GM20000 (cell line): ENCODE results near the gene MYOCOS.

ENCODE experiments used
- DNase-seq: peaks from one replicate; pipeline ENCODE4 v3.0.0; 2012; ENCODE audit warnings: low spot score
- TF ChIP-seq, protein P1 (sequence below): IDR thresholded peaks from 2 replicates; pipeline ENCODE4 v1.5.1; 2012; ENCODE audit warnings: mild to moderate bottlenecking, control low read depth; ENCODE audit errors: extremely low read depth, missing control alignments

The MYOCOS gene

DNA sequence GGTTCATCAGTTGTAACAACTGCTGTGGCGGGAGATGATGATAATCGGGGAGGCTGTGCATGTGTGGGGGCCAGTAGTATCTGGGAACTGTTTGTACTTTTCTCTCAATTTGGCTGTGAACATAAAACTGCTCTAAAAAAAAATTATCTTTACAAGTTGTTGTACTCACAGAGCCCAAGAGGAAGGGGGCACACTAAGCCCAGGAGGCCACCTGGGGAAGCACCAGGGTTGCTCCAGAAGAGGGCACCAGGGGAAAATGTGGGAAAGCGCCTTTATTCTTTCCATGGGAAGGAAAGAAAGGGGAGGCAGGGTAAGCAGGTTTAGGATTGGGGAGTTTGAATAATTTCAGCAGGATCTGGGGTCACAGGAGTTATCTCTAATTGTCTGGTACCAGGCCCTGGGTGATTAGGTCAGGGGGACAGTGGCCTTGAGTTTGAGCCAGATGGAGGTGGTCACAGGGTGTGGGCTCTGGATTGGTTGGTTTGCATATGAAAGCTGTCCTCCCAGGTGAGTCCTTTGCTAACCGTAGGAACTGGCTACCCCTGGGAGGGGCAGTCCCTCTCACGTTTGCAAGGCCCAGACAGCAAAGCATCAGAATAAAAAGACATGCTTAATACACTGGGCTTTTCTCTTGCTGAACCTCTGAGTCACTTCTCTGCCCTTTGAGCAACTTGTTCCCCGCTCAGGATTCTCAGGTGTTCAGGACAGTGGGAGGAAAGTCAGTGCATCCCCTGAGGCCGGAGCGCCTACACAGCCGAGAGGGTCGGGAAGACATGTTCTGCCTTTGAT, 19.2 kb downstream of the MYOCOS start:
- DNase-seq, result no peak

DNA sequence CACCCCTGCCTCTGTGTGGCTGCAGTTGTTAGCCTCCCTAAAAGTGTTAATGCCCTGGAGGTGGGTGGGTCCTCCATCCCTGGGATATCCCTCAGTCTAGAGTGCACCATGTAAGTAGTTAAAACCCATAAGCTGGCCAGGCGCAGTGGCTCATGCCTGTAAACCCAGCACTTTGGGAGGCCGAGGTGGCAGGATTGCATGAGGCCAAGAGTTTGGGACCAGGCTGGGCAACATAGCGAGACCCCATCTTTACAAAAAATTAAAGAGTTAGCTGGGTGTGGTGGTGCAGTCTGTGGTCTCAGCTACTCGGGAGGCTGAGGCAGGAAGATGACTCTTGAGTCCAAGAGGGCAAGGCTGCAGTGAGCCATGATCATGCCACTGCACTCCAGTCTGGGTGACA, 20.2 kb downstream of the MYOCOS start:
- no peak for DNase-seq
- TF ChIP-seq, protein P1, sequence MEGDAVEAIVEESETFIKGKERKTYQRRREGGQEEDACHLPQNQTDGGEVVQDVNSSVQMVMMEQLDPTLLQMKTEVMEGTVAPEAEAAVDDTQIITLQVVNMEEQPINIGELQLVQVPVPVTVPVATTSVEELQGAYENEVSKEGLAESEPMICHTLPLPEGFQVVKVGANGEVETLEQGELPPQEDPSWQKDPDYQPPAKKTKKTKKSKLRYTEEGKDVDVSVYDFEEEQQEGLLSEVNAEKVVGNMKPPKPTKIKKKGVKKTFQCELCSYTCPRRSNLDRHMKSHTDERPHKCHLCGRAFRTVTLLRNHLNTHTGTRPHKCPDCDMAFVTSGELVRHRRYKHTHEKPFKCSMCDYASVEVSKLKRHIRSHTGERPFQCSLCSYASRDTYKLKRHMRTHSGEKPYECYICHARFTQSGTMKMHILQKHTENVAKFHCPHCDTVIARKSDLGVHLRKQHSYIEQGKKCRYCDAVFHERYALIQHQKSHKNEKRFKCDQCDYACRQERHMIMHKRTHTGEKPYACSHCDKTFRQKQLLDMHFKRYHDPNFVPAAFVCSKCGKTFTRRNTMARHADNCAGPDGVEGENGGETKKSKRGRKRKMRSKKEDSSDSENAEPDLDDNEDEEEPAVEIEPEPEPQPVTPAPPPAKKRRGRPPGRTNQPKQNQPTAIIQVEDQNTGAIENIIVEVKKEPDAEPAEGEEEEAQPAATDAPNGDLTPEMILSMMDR, result no peak

More for the DNA sequence above, 19.2 kb downstream of the MYOCOS start:
- TF ChIP-seq, protein P1, result no peak

DNA sequence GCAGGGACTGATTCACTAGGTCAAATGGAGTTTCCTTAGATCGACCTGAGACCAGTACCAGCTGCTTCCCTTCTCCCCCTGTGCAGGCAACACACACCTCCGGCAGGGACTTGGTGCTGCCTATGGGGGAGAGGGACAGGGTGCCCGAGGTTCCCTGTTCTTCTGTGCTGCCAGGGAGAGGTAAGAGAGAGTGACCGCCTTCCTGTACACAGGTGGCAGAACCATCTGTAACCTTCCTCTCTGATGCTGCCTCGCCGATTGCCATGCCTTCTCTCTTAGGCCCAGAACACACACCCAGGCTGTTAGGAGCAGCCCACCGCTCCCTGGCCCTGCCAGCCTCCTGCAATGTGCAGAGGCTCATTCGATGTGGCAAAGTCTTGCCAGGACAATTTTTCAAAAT, 21.1 kb downstream of the MYOCOS start:
- TF ChIP-seq, protein P1, result no peak
- no peak for DNase-seq

DNA sequence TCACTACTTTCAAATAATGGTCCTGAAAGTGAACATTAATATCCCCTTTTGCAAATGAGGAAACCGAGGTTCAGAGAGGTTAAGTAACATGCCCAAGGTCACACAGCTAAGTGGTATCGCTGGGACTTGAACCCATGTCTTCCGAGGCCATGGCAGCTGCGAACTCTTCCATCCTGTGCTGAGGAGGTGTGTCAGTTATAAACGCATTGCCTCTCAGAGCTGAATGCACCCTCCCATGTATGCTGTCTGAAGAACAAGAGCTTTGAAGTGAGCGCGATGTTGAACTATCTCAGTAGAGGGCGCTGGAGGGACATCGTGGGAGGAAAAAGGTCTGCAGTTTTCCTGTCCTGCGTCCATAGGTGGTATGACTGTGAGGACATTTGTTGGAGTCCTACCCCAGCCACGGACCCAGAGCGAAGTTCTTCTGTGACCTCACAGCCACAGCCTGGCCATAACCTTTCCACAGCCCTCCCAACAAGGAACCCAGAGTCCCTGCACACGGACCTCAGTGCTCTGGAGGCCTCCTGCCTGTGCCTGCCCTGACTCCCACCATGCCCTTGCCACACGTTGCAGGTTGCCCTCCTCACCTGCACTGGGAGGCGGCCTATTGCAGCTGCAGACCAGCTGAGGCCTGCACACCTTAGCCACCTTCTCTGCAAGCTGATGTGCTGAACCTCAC, 22.9 kb downstream of the MYOCOS start:
- TF ChIP-seq, protein P1, result peak; percentile 49
- peak; percentile 49 for DNase-seq

DNA sequence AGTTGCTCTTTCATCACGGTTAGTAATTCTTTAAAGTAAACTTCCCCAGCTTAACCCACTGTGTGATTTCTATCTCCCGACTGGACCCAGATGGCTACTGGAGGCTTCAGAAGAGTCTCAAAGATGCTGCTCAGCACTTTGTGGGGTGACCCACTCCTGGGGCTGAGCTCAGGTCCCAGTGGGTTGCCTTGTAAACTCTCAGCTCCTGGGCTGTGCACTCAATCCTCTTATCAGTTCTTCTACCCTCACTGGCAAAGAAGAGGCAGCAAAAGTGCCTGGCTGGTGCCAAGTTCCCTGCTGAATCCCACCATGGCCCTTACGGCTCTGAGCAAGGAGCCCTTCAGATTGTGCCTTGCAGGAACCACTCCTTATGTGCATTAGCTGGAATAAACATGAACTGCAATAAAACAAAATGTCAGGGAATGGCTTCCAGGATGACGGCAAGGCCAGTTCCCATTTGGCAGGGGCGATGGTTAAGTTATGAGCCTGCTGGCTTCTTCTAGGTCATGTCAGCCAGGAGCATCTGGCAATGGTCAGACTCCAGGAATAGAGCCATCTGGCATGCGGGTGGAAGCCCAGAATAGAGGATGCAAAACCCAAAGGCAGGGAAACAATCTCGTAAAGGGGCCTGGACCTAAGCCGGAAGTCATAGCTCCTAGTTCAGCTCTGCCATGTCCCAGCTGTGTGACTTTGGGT, 23.7 kb downstream of the MYOCOS start:
- TF ChIP-seq, protein P1, result no peak
- DNase-seq, result no peak

DNA sequence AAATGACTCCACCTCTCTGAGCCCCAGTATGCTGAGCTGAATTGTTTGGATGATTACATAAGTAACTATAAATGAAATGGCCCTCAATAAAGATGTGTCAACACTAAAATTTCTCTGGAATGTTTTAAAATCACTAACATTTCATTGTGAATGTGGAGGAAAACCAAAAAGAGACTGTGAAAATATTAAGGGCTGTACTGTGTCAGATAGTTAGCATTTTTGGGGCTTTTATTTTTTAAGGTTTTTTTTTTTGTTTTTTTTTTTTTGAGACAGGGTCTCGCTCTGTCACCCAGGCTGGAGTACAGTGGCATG, 24.2 kb downstream of the MYOCOS start:
- no peak for DNase-seq
- TF ChIP-seq, protein P1, result no peak

DNA sequence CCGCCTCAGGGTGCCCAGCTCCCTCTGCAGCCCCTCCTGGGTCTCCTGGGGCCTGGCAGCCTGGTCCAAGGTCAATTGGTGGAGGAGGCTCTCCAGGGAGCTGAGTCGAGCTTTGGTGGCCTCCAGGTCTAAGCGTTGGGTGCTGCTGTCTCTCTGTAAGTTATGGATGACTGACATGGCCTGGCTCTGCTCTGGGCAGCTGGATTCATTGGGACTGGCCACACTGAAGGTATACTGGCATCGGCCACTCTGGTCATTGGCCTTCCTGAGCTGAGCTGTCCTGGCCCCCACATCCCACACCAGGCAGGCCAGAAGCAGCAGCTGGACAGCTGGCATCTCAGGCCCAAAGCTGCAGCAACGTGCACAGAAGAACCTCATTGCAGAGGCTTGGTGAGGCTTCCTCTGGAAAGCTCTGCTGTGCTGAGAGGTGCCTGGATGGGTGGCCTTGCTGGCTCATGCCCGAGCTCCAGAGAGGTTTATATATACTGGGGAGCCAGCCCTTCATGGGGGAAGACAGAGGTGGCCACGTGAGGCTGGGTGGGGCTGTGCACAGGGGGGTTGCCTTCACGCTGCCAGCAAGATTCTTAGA, 30.3 kb downstream of the MYOCOS start, which contains the start of gene MYOC:
Gene MYOC, minus strand, starts transcription at position 455 of the 589 bp plus-strand sequence. Its CDS starts 77 bp downstream, at position 378.
- DNase-seq, result no peak
- TF ChIP-seq, protein P1, result no peak
